Ammon's horn (tissue), 1 donor: ENCODE data around the gene SHANK1.

Experiments used
- DNase-seq: peaks from one replicate; pipeline ENCODE4 v3.0.0-alpha.2; 2016; ENCODE audit warnings: low spot score

The SHANK1 gene

GRCh38 chr19:50711805-50712204, 7.8 kb downstream of the SHANK1 start:
- no peak for DNase-seq

GRCh38 chr19:50711196-50711595, 8.4 kb downstream of the SHANK1 start:
- DNase-seq = no peak

DNA sequence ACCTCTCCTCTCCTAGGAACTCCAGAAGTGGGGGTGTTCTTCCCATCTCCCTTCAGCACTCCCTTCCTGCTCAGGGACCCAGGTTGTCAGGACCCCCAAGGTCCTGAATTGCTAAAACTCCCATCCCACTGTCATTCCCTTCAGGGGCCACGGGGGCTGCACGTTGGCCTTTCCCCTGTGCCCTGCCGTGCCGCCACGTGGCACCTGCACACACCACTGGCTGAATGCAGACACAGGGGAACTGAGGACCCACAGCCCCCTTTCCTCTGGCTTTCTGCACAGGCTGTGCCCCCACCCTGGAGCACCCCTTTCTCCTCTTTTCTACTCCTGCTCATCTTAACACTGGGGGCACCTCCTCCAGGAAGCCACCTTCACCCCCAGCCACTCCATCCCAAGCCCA, 9.0 kb downstream of the SHANK1 start:
- DNase-seq = no peak

- peak; percentile 62 for DNase-seq
These were observed 9.5 kb downstream of the SHANK1 start for GRCh38 chr19:50710094-50710493.

- no peak for DNase-seq
These were observed 11.3 kb downstream of the SHANK1 start for GRCh38 chr19:50708179-50708879.

GRCh38 chr19:50706387-50706786, 13.2 kb downstream of the SHANK1 start:
- DNase-seq = no peak

DNA sequence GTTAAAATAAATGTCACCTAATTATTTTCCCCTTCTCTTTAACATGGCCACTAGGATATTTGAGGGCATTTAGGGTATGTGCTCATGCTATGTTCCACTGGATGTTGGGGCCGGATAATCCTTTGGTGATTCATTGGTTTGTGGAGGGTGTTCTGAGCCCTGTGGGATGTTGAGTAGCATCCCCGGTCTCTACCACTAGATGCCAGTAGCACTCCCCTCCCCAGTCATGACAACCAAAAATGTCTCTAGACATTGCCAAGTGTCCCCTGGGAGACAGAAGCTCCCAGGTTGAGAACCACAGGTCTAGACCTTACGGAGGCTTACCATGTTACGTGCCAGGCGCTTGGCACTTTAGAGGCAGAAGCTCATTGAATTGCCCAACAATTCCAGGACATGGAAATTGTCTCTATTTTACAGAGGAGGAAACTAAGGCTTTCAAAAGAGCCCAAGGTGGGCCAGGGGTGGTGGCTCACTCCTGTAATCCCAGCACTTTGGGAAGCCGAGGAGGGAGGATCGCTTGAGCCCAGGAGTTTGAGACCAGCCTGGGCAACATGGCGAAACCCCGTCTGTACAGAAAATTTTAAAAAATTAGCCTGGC, 14.1 kb downstream of the SHANK1 start:
- DNase-seq = peak; percentile 70

DNA sequence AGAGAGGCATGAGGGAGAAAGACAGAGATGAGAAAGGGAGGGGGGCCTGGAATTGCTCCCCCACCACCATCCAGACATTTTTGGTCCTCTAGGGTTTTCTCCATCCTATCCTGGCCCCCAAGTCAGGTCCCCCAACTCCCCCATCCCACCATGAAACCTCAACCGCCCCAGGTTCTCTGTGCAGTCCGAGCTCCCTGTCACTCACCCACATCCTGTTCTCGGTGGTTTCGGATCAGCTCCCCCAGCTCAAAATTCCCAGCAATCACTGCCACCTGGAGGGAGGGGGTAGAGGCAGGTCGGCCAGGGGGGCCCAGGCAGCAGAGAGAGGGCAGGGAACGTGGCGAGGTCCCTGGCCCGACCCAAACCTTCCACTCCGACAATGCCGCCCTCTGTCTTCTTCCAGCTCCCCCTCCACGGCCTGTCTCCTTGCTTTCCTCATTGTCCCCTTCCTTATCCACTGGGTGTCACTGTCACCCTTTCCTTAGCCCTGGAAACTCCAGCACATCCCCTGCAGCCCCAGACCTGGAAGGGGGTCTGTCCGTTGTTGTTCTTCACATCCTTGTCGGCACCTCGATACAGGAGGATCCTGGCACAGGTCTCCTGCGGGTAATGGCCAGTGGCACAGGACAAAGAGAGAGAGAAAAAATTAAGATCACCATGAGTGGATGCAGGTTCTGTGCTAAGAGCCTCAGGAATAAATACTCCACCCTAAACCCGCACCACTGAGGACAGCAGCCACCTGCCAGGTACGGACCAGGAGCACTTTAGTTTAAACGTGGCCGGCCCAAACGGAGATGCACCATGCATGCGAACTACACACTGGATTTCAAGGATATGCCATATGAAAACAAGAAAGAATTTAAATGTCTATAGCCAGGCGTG, 15.4 kb downstream of the SHANK1 start:
- DNase-seq = no peak

- no peak for DNase-seq
These were observed 16.5 kb downstream of the SHANK1 start for GRCh38 chr19:50702871-50703829.

- DNase-seq = no peak
These were observed 17.3 kb downstream of the SHANK1 start for GRCh38 chr19:50702158-50702870.

- no peak for DNase-seq
These were observed 18.1 kb downstream of the SHANK1 start for GRCh38 chr19:50701367-50701985.

DNA sequence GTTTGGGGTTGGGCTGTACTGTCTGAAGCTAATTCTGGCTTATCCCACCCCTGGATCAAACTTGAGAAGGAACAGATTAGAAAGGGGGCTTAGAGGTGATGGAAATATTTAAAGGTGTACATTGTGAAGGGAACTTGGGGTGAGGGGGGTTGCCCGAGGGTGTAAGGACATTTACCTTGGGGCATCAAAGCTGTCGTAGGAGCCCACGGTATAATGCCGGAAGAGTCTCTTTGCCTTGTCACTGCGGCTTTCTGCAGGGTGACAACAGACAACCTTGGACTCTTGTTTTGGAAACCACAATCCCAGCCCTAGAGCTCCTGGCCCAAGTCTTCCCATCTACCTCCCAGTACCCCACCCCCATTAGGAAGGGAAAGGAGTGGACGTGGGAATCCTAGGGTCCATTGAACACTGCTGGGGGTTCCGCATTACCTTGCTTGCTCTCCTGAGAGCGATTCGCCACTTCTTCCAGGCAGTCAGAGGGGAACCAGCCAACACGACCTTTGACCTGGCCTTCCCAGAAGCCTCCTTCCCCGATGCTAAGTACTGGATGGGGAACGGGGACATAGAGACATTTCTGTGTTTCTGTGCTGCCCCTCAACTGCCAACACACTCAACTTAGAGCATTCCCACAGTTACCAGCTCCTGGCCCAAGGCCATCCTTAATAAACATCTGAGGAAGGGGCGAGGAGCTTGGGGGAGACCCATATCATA, 22.0 kb downstream of the SHANK1 start:
- no peak for DNase-seq

DNA sequence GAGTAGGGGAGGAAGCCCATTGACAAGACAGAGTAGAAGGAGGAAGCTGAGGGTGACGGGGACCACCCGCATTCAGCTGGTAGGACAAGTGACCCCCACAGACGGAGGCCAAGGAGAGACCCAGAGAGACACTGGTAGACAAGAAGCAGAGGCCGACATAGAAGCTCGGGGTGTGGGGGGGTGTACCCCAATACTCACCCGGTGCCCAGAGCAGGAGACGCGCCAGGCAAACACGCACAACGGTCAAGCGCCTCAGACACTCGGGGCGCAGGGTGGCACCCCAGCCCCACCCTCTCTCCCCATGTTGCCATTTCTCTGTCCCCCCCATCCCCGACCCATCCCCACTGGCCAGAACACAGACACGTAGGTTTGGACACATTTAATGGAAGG, 23.5 kb downstream of the SHANK1 start:
- peak; percentile 29 for DNase-seq

GRCh38 chr19:50695251-50696093, 24.1 kb downstream of the SHANK1 start:
- no peak for DNase-seq

GRCh38 chr19:50694815-50695145, 24.8 kb downstream of the SHANK1 start:
- DNase-seq = no peak

DNA sequence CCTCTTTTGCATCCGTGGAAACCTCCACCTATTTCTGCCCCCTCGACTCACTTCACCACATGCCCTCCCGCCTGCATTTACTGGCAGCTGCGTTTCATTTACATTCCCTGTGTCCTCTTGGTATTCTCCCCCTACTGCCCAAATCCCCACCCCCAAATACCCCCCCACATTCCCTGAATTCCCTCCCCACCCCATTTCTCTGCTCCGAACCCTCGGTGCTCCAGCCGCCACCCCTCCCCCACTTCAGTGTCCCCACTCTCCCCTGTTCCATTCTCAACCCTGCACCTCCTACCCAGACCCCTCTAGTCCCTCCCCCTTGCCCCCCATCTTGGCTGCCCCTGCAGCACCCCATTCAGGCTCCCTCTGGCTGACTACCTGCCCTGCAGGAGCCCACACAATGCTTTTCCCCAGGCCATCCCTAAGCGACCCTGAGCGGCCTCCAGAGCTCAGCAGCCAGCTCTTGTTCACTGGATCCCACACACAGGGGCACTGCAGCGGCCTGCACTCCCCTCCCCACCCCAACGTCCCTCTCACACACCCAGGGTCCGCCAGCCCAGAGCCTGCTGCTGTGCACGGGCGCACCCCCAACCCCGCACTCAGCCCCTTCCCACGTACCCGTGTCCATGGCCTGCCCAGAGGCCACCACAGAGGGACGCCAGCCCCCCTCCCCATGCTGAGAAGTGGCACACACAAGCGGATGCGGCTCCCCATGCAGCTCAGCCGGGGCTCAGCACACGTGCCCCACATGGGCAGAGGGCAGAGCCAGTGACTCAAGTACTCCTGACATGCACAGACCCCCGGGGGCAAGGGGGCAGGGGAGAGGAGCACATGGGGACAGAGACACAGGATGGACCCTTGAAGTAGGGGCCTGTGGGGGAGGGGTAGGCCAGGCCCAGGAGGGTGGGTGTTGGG, 26.3 kb downstream of the SHANK1 start:
- DNase-seq = no peak

DNA sequence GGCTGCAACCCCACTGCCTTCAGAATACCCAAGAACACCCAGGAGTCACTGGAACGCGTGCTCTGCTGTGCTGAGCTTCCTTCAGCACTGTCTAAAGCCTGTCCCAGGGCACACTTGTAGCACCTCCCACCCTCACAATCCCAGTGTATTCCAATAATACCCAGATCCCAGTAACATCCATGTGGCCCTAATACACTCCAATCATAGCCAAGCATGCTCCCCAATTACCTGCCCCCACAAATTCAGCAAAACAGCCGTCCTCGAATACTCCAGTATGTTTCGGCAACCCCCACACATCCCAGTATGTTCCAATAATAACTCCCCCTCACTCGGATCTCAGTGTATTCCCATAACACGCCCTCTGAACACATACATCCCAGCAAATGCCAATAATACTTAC, 29.2 kb downstream of the SHANK1 start:
- peak; percentile 53 for DNase-seq

DNA sequence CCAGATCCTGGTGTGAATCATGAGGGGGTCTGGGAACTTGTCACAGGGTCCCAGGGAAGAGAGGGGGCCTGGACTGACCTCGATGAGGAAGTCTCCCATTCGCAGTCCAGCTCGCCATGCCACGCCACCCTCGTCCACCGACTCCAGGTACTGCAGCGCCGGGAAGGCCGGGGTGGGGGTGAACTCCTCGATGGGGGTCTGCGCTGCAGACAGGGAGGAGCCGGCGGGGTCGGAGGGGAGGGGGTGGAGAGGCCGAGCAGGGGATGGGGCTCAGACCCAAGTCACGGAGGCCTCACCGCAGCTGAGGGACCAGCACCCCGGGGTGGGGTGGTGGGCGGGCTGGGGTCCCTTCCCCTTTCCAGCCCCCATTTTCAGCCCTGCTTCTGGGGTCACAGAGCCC, 30.8 kb downstream of the SHANK1 start:
- DNase-seq = no peak
